Karpas-422 (cell line): ENCODE data around the gene ERG. TPM values are rescaled to one million over a fixed set of nuclear protein-coding genes. Genes with fewer than 3 reads are reported as not detected.

Experiments
- DNase-seq: peaks from one replicate; pipeline ENCODE4 v3.0.0-alpha.2; 2015
- H2AFZ ChIP-seq: fragments of 200-600 bp; sonication (generic); 2 replicates; pipeline ENCODE4 v1.6.1; 2014; ENCODE audit warnings: antibody characterized with exemption, low read length, mixed read lengths
- H3K27ac ChIP-seq: fragments of 200-600 bp; sonication (generic); 2 replicates; pipeline ENCODE4 v1.5.1; 2014; ENCODE audit warnings: mild to moderate bottlenecking, low read length, moderate library complexity
- H3K27me3 ChIP-seq: fragments of 200-600 bp; sonication (generic); 2 replicates; pipeline ENCODE4 v1.6.1; 2014; ENCODE audit warnings: low read length, mixed read lengths
- H3K36me3 ChIP-seq: fragments of 200-600 bp; sonication (generic); 2 replicates; pipeline ENCODE4 v1.6.1; 2014; ENCODE audit warnings: low read length, mixed read lengths; ENCODE audit not compliant: insufficient read depth
- H3K4me1 ChIP-seq: fragments of 200-600 bp; sonication (generic); 2 replicates; pipeline ENCODE4 v1.6.1; 2014; ENCODE audit warnings: mild to moderate bottlenecking, low read length, mixed read lengths
- H3K4me2 ChIP-seq: fragments of 200-600 bp; sonication (generic); 2 replicates; pipeline ENCODE4 v1.6.1; 2014; ENCODE audit warnings: low read length, low read depth, mild to moderate bottlenecking; ENCODE audit not compliant: poor library complexity, severe bottlenecking
- H3K4me3 ChIP-seq: fragments of 200-600 bp; sonication (generic); 2 replicates; pipeline ENCODE4 v1.5.1; 2014; ENCODE audit warnings: mild to moderate bottlenecking, antibody characterized with exemption, low read length, mixed read lengths
- H3K79me2 ChIP-seq: fragments of 200-600 bp; sonication (generic); 2 replicates; pipeline ENCODE4 v1.6.1; 2014; ENCODE audit warnings: mild to moderate bottlenecking, low read length, mixed read lengths
- H3K9ac ChIP-seq: fragments of 200-600 bp; sonication (generic); 2 replicates; pipeline ENCODE4 v1.6.0; 2014; ENCODE audit warnings: low read length
- H3K9me2 ChIP-seq: fragments of 200-600 bp; sonication (generic), shearing (Covaris generic); replicated peaks from 2 replicates; pipeline ENCODE4 v1.6.0; 2014; ENCODE audit warnings: mild to moderate bottlenecking, low read length, moderate library complexity; ENCODE audit not compliant: insufficient read depth
- H3K9me3 ChIP-seq: fragments of 300-700, 200-600 bp; sonication (generic); 2 replicates; pipeline ENCODE4 v1.6.1; 2014; ENCODE audit warnings: low read length, mixed read lengths
- H4K20me1 ChIP-seq: fragments of 200-600 bp; sonication (generic); 2 replicates; pipeline ENCODE4 v1.6.1; 2014; ENCODE audit warnings: mild to moderate bottlenecking, antibody characterized with exemption, low read length, low read depth; ENCODE audit not compliant: insufficient read depth
- total RNA-seq: library from RNA; depleted of rRNA; stranded (reverse); fragments of >200 nt; shearing (Covaris generic); gene quantifications from 2 replicates; pipeline ENCODE4 v1.2.3, GENCODE V29; 2014; ENCODE audit warnings: low replicate concordance

Gene ERG
- total RNA-seq, 1 experiment from 2014 or later: not detected

- H3K9me3 ChIP-seq: no peaks in the 10 kb centered on the region
- H3K27me3 ChIP-seq: no peaks in the 10 kb centered on the region
- H3K36me3 ChIP-seq: no peaks in the 10 kb centered on the region
- no peak overlapping the region for H3K27ac ChIP-seq
- H3K9ac ChIP-seq: no peak overlapping the region
- no peak overlapping the region for H3K4me3 ChIP-seq
- H3K9me2 ChIP-seq: no peaks in the 10 kb centered on the region
- no peak overlapping the region for H3K4me2 ChIP-seq
- H3K79me2 ChIP-seq: no peaks in the 10 kb centered on the region
- peak; percentile 76 for DNase-seq
- H4K20me1 ChIP-seq: no peaks in the 10 kb centered on the region
- H3K4me1 ChIP-seq: no peaks in the 10 kb centered on the region
- H2AFZ ChIP-seq: no peak overlapping the region
Observed at GRCh38 chr21:38505654-38506523, 7.6 kb upstream of the ERG start.

- Histone ChIP-seq H3K27ac (no peak overlapping the region), H3K36me3 (no peaks in the 10 kb centered on the region), H3K27me3 (no peaks in the 10 kb centered on the region), H3K9ac (no peak overlapping the region), H2AFZ (no peak overlapping the region), H4K20me1 (no peaks in the 10 kb centered on the region), H3K4me2 (no peak overlapping the region), H3K4me3 (no peak overlapping the region), H3K4me1 (no peaks in the 10 kb centered on the region), H3K9me3 (no peaks in the 10 kb centered on the region), H3K9me2 (no peaks in the 10 kb centered on the region), H3K79me2 (no peaks in the 10 kb centered on the region)
- DNase-seq: no peak
Observed at GRCh38 chr21:38504066-38504465, 5.8 kb upstream of the ERG start.

DNA sequence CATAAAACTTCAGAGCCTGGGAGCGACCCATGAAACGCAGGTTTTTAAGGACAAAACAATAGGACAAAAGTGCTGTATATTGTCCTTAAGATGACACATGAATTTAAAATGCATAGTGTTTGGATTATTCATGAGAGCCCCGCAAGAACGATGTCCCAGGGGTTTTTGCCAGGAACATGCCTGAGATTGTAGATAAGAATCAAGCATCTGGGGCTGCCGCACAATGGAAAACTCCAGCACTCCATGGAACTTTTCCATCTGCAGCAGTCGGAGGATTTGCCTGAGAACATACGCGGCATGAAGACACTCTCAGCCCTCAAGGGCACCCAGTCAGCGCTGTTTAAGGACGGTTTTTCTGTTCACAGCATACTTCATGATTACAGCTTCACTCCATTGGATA, 5.3 kb upstream of the ERG start:
- H3K4me1 ChIP-seq: no peaks in the 10 kb centered on the region
- H2AFZ ChIP-seq: no peak overlapping the region
- H3K36me3 ChIP-seq: no peaks in the 10 kb centered on the region
- H3K79me2 ChIP-seq: no peaks in the 10 kb centered on the region
- H3K4me2 ChIP-seq: no peak overlapping the region
- H3K4me3 ChIP-seq: no peak overlapping the region
- H3K27me3 ChIP-seq: no peaks in the 10 kb centered on the region
- H4K20me1 ChIP-seq: no peaks in the 10 kb centered on the region
- H3K27ac ChIP-seq: no peak overlapping the region
- DNase-seq: no peak
- no peaks in the 10 kb centered on the region for H3K9me3 ChIP-seq
- H3K9me2 ChIP-seq: no peaks in the 10 kb centered on the region
- no peak overlapping the region for H3K9ac ChIP-seq

DNA sequence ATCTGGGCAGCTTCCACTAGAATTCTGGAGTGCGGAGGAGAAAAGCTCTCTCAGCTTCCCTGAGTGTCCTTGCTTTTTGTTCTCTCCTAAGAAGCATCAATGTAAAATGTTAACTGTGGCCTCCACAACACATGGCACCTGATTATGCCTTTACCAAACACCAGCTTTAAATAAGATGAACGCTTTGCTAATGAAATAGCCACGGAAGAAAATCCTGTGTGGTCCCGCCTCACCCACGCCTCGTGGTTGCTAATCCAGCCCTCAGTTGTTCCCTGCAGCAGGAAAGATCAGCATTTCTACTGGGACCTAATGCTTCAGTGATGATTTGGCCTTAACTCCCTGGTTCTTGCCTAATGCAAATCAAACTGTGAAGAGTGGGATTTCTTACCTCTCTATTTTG, 1.8 kb upstream of the ERG start:
- no peak overlapping the region for H3K4me3 ChIP-seq
- H3K9me2 ChIP-seq: no peaks in the 10 kb centered on the region
- no peak overlapping the region for H2AFZ ChIP-seq
- no peaks in the 10 kb centered on the region for H3K27me3 ChIP-seq
- H3K9ac ChIP-seq: no peak overlapping the region
- no peaks in the 10 kb centered on the region for H4K20me1 ChIP-seq
- H3K4me1 ChIP-seq: no peaks in the 10 kb centered on the region
- H3K27ac ChIP-seq: no peak overlapping the region
- H3K4me2 ChIP-seq: no peak overlapping the region
- no peaks in the 10 kb centered on the region for H3K9me3 ChIP-seq
- H3K36me3 ChIP-seq: no peaks in the 10 kb centered on the region
- no peaks in the 10 kb centered on the region for H3K79me2 ChIP-seq
- DNase-seq: no peak

- no peak overlapping the region for H3K4me2 ChIP-seq
- H3K9me3 ChIP-seq: no peaks in the 10 kb centered on the region
- H4K20me1 ChIP-seq: no peaks in the 10 kb centered on the region
- no peak overlapping the region for H3K4me3 ChIP-seq
- no peaks in the 10 kb centered on the region for H3K4me1 ChIP-seq
- H3K27me3 ChIP-seq: no peaks in the 10 kb centered on the region
- no peaks in the 10 kb centered on the region for H3K9me2 ChIP-seq
- H2AFZ ChIP-seq: no peak overlapping the region
- H3K27ac ChIP-seq: no peak overlapping the region
- H3K36me3 ChIP-seq: no peaks in the 10 kb centered on the region
- H3K79me2 ChIP-seq: no peaks in the 10 kb centered on the region
- DNase-seq: no peak
- no peak overlapping the region for H3K9ac ChIP-seq
Observed at GRCh38 chr21:38499296-38499695, 1.0 kb upstream of the ERG start.

- no peaks in the 10 kb centered on the region for H3K9me3 ChIP-seq
- no peaks in the 10 kb centered on the region for H3K36me3 ChIP-seq
- no peaks in the 10 kb centered on the region for H3K79me2 ChIP-seq
- no peak overlapping the region for H3K27ac ChIP-seq
- no peaks in the 10 kb centered on the region for H3K9me2 ChIP-seq
- no peak overlapping the region for H3K4me3 ChIP-seq
- no peak for DNase-seq
- no peaks in the 10 kb centered on the region for H3K27me3 ChIP-seq
- no peak overlapping the region for H3K4me2 ChIP-seq
- no peak overlapping the region for H3K9ac ChIP-seq
- no peaks in the 10 kb centered on the region for H4K20me1 ChIP-seq
- no peak overlapping the region for H2AFZ ChIP-seq
- no peaks in the 10 kb centered on the region for H3K4me1 ChIP-seq
Observed at GRCh38 chr21:38496224-38496623, 2.1 kb downstream of the ERG start.

DNA sequence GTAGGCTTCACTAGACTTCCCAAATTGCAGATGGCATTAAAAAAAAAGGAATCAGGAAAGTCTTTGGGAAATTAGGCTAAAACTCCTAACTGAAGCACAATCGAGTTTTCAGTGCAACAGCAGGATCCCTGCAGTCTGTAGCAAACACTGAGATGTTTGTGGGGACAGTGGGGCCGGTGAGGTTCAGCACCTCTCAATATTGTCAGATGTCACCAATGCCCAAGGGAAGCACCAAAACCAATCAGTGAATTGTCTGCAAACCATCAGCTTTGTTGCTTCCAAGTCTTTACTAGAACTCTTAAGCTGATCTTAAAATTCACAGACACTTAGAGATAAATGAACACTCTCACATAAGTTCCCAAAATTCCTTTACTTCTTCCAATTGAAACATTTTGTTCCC, 2.6 kb downstream of the ERG start:
- Histone ChIP-seq H3K9me2 (no peaks in the 10 kb centered on the region), H3K79me2 (no peaks in the 10 kb centered on the region), H3K27ac (no peak overlapping the region), H3K9ac (no peak overlapping the region), H3K36me3 (no peaks in the 10 kb centered on the region), H3K4me1 (no peaks in the 10 kb centered on the region), H3K9me3 (no peaks in the 10 kb centered on the region), H3K4me2 (no peak overlapping the region), H3K4me3 (no peak overlapping the region), H2AFZ (no peak overlapping the region), H3K27me3 (no peaks in the 10 kb centered on the region), H4K20me1 (no peaks in the 10 kb centered on the region)
- no peak for DNase-seq

- Histone ChIP-seq H3K27me3 (no peaks in the 10 kb centered on the region), H3K9me3 (no peaks in the 10 kb centered on the region), H3K4me1 (no peaks in the 10 kb centered on the region), H3K4me3 (no peak overlapping the region), H3K79me2 (no peaks in the 10 kb centered on the region), H3K36me3 (no peaks in the 10 kb centered on the region), H3K27ac (no peak overlapping the region), H3K4me2 (no peak overlapping the region), H3K9ac (no peak overlapping the region), H3K9me2 (no peaks in the 10 kb centered on the region), H4K20me1 (no peaks in the 10 kb centered on the region), H2AFZ (no peak overlapping the region)
- DNase-seq: no peak
Observed at GRCh38 chr21:38495242-38495641, 3.0 kb downstream of the ERG start.
